ENCODE results near the gene TRAPPC6A. TPM values are rescaled to one million over a fixed set of nuclear protein-coding genes. Genes with fewer than 3 reads are reported as not detected.

The TRAPPC6A gene, protein sequence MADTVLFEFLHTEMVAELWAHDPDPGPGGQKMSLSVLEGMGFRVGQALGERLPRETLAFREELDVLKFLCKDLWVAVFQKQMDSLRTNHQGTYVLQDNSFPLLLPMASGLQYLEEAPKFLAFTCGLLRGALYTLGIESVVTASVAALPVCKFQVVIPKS
- total RNA-seq: 8.0 and 17.2 TPM in 2 replicates

DNA sequence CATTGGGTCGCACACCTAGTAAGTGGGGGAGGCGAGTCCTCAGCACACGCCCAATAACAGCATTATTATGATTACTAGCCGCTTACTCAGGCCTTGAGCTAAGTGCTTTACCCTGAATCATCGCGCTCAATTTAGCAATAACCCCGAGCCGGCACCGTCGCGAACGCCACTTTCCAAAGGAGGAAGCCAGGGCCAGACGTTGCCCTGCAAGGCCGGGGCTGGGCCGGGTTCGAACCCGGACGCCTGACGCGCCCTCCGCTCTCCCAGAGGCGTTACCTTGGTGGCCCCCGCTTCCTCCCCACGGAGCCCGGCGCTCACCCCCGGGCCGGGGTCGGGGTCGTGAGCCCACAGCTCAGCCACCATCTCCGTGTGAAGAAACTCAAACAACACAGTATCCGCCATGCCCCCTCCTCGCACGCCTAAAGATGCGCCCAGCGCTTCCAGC is at the start of gene TRAPPC6A:
TSS of gene TRAPPC6A (minus strand) at position 421 of the 445 bp plus-strand sequence. CDS start at position 402, 19 bp downstream.
- DNase-seq (ENCODE audit: low read depth, low spot score): no peak

DNA sequence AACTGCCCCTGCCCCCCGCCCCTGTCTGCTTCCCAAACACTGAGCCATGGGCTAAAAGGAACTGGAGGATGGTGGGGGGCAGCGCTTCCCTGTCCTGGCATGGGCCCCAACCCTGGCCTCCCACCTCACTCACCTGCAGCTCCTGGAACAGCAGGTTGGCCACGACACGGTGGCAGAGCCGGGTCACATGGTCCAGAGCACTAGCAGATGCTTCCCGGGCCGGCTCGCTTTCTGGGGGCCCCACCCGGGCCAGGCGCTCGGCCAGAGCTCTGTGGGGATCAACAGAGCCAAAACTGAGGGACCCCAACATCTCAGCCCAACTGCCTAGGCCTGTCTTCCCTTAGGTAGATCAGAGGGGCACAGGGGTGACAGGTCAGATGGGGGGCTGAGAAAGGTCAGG is 46.6 kb upstream of the TRAPPC6A start:
- DNase-seq (ENCODE audit: low read depth, low spot score): no peak

DNA sequence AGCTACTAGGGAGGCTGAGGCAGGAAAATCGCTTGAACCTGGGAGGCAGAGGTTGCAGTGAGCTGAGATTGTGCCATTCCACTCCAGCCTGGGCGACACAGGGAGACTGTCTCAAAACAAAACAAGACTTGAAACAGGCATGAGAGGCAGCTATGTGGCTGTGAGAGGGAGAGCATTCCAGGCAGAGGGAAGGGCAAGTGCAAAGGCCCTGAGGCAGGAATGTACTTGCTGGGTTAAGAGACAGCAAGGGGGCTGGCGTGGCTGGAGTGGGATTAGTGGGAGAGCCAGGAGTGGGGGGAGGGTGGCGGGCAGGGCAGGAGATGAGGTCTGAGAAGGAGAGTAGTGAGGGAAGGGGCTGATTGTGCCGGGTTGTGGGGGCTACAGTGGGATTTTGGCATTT is 45.8 kb upstream of the TRAPPC6A start:
- no peak for DNase-seq (ENCODE audit: low read depth, low spot score)

DNA sequence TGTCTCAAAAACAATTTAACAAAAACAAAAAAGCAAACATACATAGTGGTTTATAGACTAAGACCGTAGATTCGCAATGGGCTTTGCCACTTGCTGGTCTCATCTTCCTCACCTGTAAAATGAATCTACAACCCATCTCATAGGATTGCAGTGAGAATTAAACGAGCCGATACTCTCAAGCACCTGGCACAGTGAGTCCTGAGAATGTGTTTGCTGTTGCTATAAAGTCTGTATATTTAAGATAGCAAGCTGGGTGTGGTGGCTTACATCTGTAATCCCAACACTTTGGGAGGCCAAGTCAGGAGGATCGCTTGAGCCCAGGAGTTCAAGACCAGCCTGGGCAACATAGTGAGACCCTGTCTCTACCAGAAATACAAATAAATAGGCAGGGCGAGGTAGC is 44.7 kb upstream of the TRAPPC6A start:
- DNase-seq (ENCODE audit: low read depth, low spot score): no peak

DNA sequence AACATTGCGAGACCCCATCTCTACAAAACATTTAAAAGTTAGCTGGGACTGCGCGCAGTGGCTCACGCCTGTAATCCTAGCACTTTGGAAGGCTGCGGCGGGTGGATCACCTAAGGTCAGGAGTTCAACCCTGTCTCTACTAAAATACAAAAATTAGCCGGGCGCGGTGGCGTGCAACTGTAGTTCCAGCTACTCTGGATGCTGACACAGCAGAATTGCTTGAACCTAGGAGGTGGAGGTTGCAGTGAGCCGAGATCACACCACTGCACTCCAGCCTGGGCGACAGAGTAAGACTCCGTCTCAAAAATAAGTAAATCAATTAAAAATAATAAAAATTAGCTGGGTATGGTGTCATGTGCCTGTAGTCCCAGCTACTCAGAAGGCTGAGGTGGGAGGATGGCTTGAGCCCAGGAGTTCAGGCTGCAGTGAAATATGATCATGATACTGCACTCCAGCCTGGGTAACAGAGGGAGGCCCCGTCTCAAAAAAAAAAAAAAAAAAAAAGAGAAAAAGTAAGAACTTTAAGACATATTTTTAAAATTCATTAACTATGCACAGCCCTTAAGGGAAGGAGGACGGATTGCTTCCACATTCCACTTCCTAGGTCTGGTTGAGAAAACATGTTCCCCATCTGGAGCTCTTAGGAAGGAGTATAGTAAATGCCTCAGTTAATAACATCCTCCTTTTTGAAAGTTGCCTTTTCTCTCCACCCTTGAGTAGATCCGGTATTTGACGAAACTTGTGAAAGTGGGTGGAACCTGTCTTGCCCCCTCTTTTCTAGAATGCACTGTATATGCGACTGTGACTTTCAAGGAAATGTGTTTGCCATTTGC is 41.1 kb upstream of the TRAPPC6A start:
- no peak for DNase-seq (ENCODE audit: low read depth, low spot score)

DNA sequence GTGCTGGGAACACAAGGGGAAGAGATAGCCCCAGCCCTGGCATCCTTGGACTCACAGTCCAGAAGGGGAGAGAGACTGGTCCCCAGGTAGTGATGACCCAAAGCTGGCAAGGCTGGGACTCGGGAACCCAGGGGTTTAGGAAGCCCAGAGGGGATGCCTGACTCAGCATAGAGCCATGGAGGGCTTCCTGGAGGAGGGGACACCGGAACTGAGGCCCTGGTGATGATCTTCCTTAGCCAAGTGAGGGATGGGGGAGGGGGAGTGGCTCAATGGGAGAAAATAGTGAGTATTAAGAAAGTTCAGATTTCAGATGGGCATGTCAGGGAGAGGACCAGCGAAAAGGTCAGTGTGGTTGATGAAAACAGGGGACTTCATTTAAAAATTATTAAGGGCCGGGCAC is 40.4 kb upstream of the TRAPPC6A start:
- no peak for DNase-seq (ENCODE audit: low read depth, low spot score)

DNA sequence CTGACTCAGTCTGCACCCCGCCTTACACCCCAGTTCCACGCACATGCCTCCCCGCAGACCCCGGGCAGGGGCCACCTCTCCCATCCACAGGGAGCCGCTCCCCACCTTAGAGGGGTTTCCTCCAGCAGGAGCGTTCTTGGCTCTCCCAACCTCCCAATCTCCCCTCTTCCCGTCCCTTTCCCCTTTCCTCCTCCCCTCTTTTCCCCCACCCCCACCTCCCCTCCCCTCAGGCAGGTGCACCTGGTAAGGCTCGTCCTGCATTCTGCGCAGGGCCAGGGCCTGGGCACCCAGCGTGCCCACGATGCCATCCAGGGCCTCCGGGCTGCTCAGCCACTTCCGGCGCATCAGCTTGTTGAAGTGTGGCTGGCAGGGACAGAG is 39.9 kb upstream of the TRAPPC6A start:
- no peak for DNase-seq (ENCODE audit: low read depth, low spot score)

DNA sequence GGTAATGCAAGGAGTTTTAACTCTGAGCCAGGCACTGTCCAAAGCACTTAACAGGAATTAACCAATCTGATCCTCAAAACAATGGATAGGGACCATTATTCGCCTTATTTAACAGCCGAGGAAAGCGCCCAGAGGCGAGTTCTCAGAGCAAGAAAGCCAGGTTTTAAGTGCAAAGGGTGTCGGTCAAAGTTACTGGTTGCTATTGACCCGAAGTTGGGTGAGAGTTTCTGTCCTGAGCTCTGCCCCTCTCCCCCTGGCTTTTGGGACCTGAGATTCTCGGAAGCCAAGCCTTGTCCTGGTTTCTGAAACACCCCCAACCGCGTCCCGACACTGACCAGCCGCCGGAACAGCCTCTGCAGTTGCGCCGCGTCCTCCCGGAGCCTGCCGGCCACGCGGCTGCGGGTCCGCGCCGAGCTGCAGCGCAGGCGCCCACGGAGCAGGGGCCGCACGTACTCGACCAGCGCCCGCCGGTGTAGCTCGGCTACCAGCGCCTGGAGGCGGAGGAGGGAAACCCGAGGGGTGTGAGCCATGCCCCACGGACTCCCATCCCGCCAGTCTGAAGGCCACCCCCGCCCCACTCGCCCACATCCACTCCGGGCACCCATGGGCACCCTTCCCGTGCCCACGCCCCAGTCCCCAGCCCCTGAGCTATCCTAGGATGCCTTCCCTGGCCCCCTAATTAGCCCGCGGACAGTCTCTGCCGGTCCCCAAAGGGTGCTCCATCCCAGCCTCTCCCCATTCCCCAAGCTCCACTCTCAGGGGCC is 39.3 kb upstream of the TRAPPC6A start:
- DNase-seq (ENCODE audit: low read depth, low spot score): no peak

DNA sequence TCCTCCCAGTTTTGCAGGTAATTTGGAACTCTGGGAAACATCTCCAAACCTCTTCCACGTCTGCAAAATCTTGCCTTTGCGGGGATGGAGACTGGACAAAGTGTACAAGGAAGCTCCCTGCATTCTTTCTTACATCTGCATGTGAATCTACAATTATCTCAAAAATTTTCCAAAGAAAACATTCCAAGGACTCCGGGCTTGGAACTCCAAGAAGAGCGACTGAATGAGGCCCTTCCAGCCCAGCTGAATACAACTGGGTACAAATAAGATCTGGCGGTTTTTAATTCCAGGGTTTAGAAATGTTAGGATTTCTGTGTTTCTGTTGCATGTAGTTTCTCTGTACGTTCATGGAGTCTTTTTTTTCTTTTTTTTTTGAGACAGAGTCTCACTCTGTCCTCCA is 38.6 kb upstream of the TRAPPC6A start:
- no peak for DNase-seq (ENCODE audit: low read depth, low spot score)

DNA sequence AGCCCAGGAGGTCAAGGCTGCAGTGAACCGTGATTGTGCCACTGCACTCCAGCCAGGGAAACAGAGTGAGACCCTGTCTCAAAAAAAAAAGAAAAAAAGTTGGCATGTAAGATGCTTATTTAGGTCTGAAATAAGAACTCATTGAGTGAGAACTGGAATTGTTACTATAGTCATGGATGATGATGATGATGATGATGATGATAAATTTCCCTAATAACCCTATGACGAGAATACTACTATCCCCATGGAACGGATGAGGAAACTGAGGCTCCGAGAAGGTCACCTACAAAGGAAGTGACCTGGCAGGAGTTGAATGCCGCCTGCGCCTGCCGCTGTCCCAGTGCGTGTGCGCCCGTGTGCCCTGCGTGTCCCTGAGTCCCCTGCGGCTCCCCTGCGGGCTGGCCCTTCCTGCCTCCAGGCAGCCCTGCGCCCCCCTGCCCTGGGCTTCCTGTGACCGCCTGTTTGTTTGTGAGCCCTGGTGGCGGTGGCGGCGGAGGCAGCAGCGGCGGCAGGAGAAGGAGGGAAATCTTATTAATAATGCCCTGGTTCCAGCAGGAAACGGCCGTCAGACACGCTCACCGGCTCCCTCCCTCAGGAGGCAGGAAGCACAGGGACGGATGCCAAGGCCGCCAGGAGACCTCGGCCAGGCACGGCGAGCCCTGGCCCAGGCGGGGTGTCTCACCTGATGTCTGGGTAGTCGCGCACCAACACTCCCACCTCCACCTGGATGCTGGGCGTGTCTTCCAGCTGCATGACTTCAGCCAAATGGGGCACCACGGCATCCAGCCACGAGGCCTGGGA is 37.6 kb upstream of the TRAPPC6A start:
- no peak for DNase-seq (ENCODE audit: low read depth, low spot score)

DNA sequence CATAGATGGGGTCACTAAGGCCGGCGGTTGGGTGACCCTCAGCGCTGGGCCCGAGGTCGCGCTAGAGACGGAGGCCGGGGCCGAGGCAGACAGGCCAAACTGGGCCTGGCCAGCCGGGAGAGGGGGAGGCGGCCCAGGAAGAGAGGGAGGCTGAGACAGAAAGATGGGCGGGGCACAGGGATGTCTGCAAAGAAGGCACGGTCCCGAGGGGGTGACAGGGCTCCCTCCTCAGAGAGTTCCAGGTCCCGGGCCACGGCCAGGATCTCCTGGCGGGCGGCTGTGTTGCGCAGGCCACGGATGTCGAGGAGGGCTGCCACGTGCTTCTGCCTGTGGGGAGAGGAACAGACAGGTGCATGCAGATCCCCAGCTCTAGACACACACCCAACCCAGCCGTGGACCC is 35.0 kb upstream of the TRAPPC6A start:
- DNase-seq (ENCODE audit: low read depth, low spot score): no peak

DNA sequence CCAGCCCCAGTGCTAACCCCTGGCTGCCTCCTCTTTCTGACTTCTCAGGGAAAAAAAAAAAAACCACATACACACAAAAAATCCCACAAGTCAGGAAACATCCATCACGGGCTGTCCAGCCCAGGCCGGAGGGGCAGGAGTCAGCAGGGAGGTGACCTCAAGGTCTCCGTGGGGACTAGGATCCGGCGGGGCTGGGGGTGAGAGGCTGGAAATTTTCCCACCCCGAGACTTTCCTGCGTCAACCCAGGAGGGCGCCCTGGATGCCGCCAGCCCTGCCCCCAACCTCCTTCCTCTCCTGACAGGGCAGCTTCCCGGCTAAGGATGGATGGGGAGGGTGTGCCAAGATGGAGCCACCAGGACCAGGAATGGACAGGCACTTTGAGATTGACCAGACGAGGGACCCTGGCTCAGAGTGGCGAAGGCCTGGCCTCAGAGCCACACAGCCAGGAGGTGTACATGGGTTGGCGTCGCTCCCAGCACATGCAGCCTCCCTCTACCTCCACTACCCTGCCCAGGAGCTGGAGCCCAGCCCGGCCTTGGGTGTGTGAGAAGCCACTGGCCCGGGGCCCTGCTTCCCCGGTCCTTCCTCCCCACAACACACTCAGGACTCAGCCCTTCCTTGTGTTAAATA is 33.8 kb upstream of the TRAPPC6A start:
- no peak for DNase-seq (ENCODE audit: low read depth, low spot score)

DNA sequence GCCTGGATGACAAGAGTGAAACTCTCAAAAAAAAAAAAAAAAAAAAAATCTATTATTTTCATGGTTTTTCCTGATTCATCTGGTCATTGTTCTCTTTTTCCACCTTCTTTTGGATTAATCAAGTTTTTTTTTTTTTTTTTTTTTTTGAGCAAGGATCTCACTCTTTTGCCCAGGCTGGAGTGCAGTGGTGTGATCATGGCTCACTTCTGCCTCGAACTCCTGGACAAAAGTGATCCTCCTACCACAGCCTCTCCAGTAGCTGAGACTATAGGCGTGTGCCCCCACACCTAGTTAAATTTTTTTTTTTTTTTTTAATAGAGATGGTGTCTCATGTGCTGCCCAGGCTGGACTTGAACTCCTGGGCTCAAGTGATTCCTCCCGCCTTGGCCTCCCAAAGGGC is 28.3 kb upstream of the TRAPPC6A start:
- no peak for DNase-seq (ENCODE audit: low read depth, low spot score)

DNA sequence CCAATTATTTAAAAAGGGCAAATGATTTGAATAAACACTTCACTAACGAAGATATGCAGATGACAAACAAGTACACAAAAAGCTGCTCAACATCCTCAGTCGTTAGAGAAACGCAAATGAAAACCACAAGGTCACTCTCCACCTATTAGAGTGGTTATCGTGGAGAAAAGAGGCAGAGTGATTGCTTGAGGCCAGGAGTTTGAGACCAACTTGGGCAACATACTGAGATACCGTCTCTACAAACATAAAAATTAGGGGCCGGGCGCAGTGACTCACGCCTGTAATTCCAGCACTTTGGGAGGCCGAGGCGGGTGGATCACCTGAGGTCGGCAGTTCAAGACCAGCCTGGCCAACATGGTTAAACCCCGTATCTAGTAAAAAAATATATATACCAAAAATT is 27.8 kb upstream of the TRAPPC6A start:
- DNase-seq (ENCODE audit: low read depth, low spot score): no peak

DNA sequence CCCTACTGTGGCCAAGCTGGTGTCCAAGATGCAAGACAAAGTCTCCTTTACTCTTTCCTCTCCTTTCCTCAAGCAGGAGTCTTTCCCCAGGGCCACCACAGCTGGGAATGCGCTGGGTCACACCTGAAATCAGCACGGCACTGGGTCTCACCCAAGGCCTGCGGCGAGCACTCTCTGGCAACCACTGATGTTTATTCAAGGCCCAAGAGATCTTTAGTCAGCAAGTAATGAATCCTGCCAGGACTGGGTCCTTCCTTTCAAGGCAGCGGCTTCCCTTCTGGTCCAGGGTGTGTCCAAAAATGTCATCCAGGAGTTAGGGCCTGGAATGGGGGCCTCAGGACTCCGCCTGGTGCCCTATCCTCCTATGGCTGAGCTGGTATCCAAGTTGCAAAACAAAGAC is 24.6 kb upstream of the TRAPPC6A start:
- DNase-seq (ENCODE audit: low read depth, low spot score): no peak

DNA sequence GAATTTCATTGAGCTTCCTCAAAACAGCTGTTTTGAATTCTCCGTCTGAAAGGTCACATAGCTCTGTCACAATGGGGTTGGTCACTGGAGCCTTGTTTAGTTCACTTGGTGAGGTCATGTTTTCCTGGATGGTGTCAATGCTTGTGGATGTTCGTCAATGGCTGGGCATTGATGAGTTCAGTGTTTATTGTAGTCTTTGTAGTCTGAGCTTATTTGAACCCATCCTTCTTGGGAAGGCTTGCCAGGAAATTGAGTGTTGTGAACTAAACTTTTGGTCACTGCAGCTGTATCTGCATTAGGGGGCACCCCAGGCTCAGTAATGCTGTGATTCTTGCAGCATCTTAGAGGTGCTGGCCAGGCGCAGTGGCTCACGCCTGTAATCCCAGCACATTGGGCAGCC is 22.5 kb upstream of the TRAPPC6A start:
- DNase-seq (ENCODE audit: low read depth, low spot score): no peak

DNA sequence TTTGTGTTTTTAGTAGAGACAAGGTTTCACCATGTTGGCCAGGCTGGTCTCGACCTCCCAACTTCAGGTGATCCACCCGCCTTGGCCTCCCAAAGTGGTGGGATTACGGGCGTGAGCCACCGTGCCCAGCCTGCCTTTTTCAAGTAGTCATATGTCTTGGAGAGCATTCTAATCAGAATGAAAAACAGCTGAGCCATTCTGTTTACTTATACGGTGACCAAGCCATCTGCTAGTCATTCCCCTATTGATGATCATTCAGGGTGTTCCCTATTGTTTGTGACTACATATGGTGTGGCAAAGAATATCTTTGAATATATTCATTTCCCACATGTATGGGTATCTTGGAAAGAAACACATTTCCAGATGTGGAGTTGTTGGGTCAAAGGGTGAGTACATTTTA is 17.7 kb upstream of the TRAPPC6A start:
- DNase-seq (ENCODE audit: low read depth, low spot score): no peak

DNA sequence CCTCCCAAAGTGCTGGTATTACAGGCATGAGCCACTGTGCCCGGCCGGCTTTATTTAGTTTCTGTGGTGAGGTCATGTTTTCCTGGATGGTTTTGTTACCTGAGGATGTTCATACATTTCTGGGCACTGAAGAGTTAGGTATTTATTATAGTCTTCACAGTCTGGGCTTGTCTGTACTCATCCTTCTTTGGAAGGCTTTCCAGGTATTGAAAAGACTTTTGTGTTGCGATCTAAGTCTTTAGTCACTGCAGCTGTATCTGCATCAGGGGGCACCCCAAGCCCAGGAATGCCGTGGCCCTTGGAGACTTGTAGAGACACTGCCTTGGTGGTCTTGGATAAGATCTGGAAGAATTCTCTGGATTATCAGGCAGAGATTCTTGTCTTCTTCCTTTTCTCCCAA is 13.3 kb upstream of the TRAPPC6A start:
- DNase-seq (ENCODE audit: low read depth, low spot score): no peak

DNA sequence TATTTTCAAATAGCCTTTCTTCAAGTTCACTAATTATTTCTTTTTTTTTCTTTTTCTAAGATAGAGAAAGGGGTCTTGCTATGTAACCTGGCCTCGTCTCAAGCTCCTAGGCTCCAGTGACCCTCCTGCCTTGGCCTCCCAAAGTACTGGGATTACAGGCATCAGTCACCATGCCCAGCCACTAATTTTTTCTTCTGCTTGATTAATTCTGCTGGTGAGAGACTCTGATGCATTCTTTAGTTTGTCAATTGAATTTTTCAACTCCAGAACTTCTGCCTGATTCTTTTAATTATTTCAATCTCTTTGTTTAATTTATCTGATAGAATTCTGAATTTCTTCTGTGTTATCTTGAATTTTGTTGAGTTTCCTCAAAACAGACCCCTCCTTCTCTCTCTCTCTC is 11.9 kb upstream of the TRAPPC6A start:
- DNase-seq (ENCODE audit: low read depth, low spot score): no peak

DNA sequence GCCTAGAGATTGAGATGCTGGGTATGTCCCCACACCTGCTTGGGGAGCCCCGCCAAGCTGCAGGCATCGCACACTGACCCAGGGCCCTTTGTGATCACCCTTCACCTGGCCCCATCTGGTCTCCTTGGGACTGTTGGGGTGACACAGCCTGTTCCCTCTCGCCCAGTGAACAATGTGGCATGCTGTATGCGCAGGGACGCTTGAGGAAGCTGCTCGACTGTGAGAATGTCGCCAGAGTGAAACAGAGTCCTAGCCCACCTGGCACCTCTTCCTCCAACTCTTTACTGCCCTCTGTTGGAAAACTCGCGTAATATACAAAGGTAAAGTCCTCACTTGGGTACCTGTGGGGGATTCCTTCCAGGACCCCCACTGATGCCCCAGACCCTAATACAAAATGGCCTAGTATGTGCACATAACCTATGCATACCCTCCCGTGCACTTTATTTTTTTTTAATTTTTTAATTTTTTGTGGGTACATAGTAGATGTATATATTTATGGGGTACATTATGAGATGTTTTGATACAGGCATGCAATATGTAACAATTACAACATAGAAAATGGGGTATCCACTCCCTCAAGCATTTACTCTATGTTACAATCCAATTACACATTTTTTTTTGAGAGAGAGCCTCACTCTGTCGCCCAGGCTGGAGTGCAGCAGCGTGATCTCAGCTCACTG is 9.5 kb upstream of the TRAPPC6A start:
- no peak for DNase-seq (ENCODE audit: low read depth, low spot score)
